Cardiac fibroblast (primary cell): ENCODE data around the gene FBLIM1.

Experiments
- DNase-seq, 2 donors: peaks; one replicate each; pipeline versions ENCODE4 v3.0.0 to v3.0.0-alpha.2; 2010; ENCODE audit warnings: low read depth in 2 of 2
- H3K4me3 ChIP-seq, 2 donors: replicated peaks in 1 of 2; 1 replicate in 1 of 2; 2 replicates in 1 of 2; pipeline ENCODE4 v1.5.1; 2011; ENCODE audit warnings: low read depth in 2 of 2, low read length in 2 of 2, mild to moderate bottlenecking in 2 of 2, moderate library complexity in 1 of 2
- TF ChIP-seq, protein P1 (sequence below): IDR thresholded peaks from one replicate; pipeline ENCODE4 v1.5.1; 2011; ENCODE audit warnings: low read depth, mild to moderate bottlenecking, low read length, inconsistent platforms

FBLIM1 gene

DNA sequence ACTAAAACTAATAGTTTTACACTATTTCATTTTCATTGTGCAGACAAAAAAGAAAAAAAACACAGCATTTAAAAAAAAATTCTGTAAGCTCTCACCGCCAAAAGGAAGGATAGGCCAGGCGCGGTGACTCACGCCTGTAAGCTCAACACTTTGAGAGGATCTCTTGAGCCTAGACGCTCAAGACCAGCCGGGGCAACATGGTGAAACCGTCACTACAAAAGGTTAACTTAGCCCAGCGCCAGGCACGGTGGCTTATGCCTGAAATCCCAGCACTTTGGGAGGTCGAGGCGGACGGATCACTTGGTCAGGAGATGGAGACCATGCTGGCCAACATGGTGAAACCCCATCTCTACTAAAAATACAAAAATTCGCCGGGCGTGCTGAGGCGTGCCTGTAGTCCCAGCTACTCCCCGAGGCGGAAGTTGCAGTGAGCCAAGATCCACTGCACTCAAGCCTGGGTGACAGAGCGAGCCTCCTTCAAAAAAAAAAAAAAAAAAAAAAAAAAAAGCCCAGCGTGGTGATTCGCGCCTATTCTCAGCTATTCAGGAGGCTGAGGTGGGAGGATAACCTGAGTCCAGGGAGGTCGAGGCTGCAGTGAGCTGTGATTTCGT, 74.6 kb downstream of the FBLIM1 start:
- TF ChIP-seq, protein P1, sequence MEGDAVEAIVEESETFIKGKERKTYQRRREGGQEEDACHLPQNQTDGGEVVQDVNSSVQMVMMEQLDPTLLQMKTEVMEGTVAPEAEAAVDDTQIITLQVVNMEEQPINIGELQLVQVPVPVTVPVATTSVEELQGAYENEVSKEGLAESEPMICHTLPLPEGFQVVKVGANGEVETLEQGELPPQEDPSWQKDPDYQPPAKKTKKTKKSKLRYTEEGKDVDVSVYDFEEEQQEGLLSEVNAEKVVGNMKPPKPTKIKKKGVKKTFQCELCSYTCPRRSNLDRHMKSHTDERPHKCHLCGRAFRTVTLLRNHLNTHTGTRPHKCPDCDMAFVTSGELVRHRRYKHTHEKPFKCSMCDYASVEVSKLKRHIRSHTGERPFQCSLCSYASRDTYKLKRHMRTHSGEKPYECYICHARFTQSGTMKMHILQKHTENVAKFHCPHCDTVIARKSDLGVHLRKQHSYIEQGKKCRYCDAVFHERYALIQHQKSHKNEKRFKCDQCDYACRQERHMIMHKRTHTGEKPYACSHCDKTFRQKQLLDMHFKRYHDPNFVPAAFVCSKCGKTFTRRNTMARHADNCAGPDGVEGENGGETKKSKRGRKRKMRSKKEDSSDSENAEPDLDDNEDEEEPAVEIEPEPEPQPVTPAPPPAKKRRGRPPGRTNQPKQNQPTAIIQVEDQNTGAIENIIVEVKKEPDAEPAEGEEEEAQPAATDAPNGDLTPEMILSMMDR: no peak
- DNase-seq: peak in 1 of 2 donors; percentile 63
- H3K4me3 ChIP-seq: peak overlapping the region; percentile 59 to 81

GRCh38 chr1:15833842-15834405, 75.3 kb downstream of the FBLIM1 start:
- TF ChIP-seq, protein P1: no peak
- no peak for DNase-seq
- H3K4me3 ChIP-seq: peak overlapping the region; percentile 59 to 81

- H3K4me3 ChIP-seq: peak overlapping the region; percentile 59 to 81
- TF ChIP-seq, protein P1: no peak
- DNase-seq: peak; percentile 92 to 95
Observed at GRCh38 chr1:15834406-15835204, 76.0 kb downstream of the FBLIM1 start.

- TF ChIP-seq, protein P1: no peak
- DNase-seq: peak in 1 of 2 donors; percentile 27
- peak overlapping the region; percentile 59 to 81 for H3K4me3 ChIP-seq
Observed at GRCh38 chr1:15835205-15835740, 76.7 kb downstream of the FBLIM1 start.

- peak overlapping the region; percentile 59 to 81 for H3K4me3 ChIP-seq
- peak; percentile 100 for DNase-seq
- TF ChIP-seq, protein P1: no peak
Observed at GRCh38 chr1:15835741-15836510, 77.3 kb downstream of the FBLIM1 start.
